PC-3 (cell line): ENCODE measurements around the gene PAN3. TPM values are rescaled to one million over a fixed set of nuclear protein-coding genes. Genes with fewer than 3 reads are reported as not detected.
A peak's percentile ranks its signal among the peaks of the same experiment; 100 is the strongest.

ENCODE experiments used
- ATAC-seq: fragments of 200-7000 bp; cut with Tn5 transposase; 2 replicates; pipeline ENCODE4 v1.9.1; 2020; ENCODE audit warnings: mild to moderate bottlenecking, moderate library complexity
- BruUV-seq: library from RNA; stranded (reverse); fragments of 400-500 nt; replicated peaks from 2 replicates; lab custom pipeline; 2021; lab: Mats Ljungman, UMichigan
- CTCF ChIA-PET: fragments of 300-600 bp; sonication (Branson Sonifier 250); formaldehyde crosslinking; loops from one replicate; lab custom pipeline; 2022; ENCODE audit warnings: antibody characterized with exemption; lab: Charles Lee
- POLR2A ChIA-PET: fragments of 300-600 bp; sonication (Branson Sonifier 250); formaldehyde crosslinking; loops from one replicate; lab custom pipeline; 2022; ENCODE audit warnings: antibody characterized with exemption; ENCODE audit not compliant: unreplicated experiment; lab: Charles Lee
- DNase-seq: peaks from one replicate; pipeline ENCODE4 v3.0.0-alpha.2; 2015
- H2AFZ ChIP-seq: fragments of 300-600 bp; sonication (generic); 2 replicates; pipeline ENCODE4 v1.6.0; 2016; ENCODE audit warnings: antibody characterized with exemption, low read length
- H3F3A ChIP-seq: fragments of 300-600 bp; sonication (generic); one replicate; pipeline ENCODE4 v1.6.0; 2017; ENCODE audit warnings: antibody characterized with exemption, low read length, control low read depth, mild to moderate bottlenecking; ENCODE audit not compliant: unreplicated experiment
- H3K27ac ChIP-seq: fragments of 300-600 bp; sonication (generic); 2 replicates; pipeline ENCODE4 v1.5.1; 2016; ENCODE audit warnings: mild to moderate bottlenecking, low read length
- H3K27me3 ChIP-seq: fragments of 300-600 bp; sonication (generic); 2 replicates; pipeline ENCODE4 v1.6.1; 2016; ENCODE audit warnings: low read length, mixed read lengths
- H3K36me3 ChIP-seq: fragments of 300-600 bp; sonication (generic); 2 replicates; pipeline ENCODE4 v1.6.1; 2016; ENCODE audit warnings: low read depth, mixed run types, low read length, mixed read lengths
- H3K4me1 ChIP-seq: fragments of 300-600 bp; sonication (generic); 2 replicates; pipeline ENCODE4 v1.5.1; 2016; ENCODE audit warnings: low read length; ENCODE audit not compliant: insufficient read depth
- H3K4me2 ChIP-seq: fragments of 300-600 bp; sonication (generic); 2 replicates; pipeline ENCODE4 v1.6.0; 2016; ENCODE audit warnings: low read length
- H3K4me3 ChIP-seq: fragments of 300-600 bp; sonication (generic); 2 replicates; pipeline ENCODE4 v1.5.1; 2016; ENCODE audit warnings: mild to moderate bottlenecking, low read length, mixed read lengths
- H3K79me2 ChIP-seq: fragments of 300-600 bp; sonication (generic); 2 replicates; pipeline ENCODE4 v1.6.1; 2017; ENCODE audit warnings: low read length, mixed read lengths
- H3K9ac ChIP-seq: fragments of 300-600 bp; sonication (generic); 2 replicates; pipeline ENCODE4 v1.6.0; 2016; ENCODE audit warnings: mild to moderate bottlenecking, low read length
- H3K9me2 ChIP-seq: fragments of 300-600 bp; sonication (generic); replicated peaks from 2 replicates; pipeline ENCODE4 v1.6.1; 2016; ENCODE audit warnings: mixed run types, low read length, mixed read lengths
- H3K9me3 ChIP-seq: fragments of 300-600 bp; sonication (generic); 2 replicates; pipeline ENCODE4 v1.6.1; 2016; ENCODE audit warnings: low read length, mixed read lengths
- H4K20me1 ChIP-seq: fragments of 300-600 bp; sonication (generic); 2 replicates; pipeline ENCODE4 v1.6.1; 2016; ENCODE audit warnings: low read length, mixed read lengths
- CTCF ChIP-seq: fragments of 300-600 bp; sonication (generic); conservative IDR thresholded peaks from 2 replicates; pipeline ENCODE4 v1.5.1; 2017; ENCODE audit warnings: antibody characterized with exemption, low read depth, mild to moderate bottlenecking, low read length
- EZH2 ChIP-seq: fragments of 300-600 bp; sonication (generic); IDR thresholded peaks from one replicate; pipeline ENCODE4 v1.6.1; 2017; ENCODE audit warnings: antibody characterized with exemption, mild to moderate bottlenecking, low read length; ENCODE audit not compliant: unreplicated experiment
- EZH2phosphoT487 ChIP-seq: fragments of 300-600 bp; sonication (generic); IDR thresholded peaks from 2 replicates; pipeline ENCODE4 v1.6.1; 2018; ENCODE audit warnings: mild to moderate bottlenecking, antibody characterized with exemption, low read length, borderline replicate concordance
- intact Hi-C: fragments of 100-400 bp; cut with micrococcal nuclease; formaldehyde crosslinking; loops from 2 replicates; pipeline ENCODE4 v1.9.0; 2023
- total RNA-seq: library from RNA; depleted of rRNA; stranded (reverse); fragments of >200 nt; gene quantifications from 2 replicates; pipeline ENCODE4 v1.2.3, GENCODE V29; 2014

Gene PAN3
- total RNA-seq, 1 experiment from 2014 or later = 14.6 TPM

- Histone ChIP-seq H3K4me2 (no peak overlapping the region), H3K4me1 (no peaks in the 10 kb centered on the region), H3K36me3 (no peaks in the 10 kb centered on the region), H3K27me3 (no peaks in the 10 kb centered on the region; the same call in 1 of the 2 replicates), H3K4me3 (no peak overlapping the region), H4K20me1 (no peaks in the 10 kb centered on the region), H3K9ac (no peak overlapping the region), H3K27ac (no peak overlapping the region), H3F3A (no peaks in the 10 kb centered on the region), H2AFZ (no peak overlapping the region), H3K9me3 (no peaks in the 10 kb centered on the region), H3K9me2 (no peaks in the 10 kb centered on the region), H3K79me2 (no peaks in the 10 kb centered on the region)
- intact Hi-C loops = no loop called here
- ATAC-seq (no peak), DNase-seq (no peak)
- no TSS peak for BruUV-seq
- POLR2A ChIA-PET = no interaction called here
- CTCF ChIA-PET = no interaction called here
- TF ChIP-seq EZH2 = no peak
- no peak for TF ChIP-seq CTCF
- no peak for TF ChIP-seq EZH2phosphoT487
These were observed 189.9 kb downstream of the PAN3 start for GRCh38 chr13:28328271-28328607.

DNA sequence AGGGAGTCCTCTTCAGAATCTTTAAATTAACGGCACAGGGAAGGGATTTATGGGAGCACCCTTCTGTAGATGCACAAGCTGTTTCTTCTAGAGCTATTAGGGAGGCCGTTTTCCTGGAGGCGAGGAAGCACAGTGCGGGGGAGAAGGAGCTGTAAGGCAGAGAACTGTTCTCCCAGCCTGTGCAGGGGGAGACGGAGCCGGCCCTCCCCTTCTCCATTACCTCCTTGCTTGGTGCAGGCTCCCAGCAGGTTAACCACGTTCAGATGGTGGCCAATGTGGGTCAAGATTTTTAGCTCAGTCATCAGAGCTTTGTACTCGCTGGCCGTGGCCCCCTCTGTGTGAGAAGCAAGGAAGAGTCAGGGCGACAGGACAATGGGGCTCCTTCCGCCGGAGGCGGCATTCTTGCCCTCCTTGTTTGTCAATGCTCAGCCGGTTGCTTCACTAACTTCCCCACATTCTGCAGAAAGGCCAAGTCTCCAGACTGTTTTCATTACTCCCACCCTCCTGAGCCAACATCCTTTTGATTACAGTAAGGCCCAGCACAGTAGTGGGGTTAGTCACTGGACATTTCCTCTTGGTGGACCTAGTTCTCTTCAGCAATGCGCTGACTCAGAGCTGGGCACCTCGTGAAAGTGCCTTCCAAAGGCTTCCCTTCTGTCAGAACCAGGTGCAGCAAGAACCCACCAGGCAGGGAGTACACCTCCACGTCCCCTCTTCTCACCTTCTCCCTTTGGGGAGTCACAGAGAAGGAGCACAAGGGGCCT lies 191.2 kb downstream of the PAN3 start:
- Histone ChIP-seq H3K79me2 (no peaks in the 10 kb centered on the region), H4K20me1 (no peaks in the 10 kb centered on the region), H3K9me2 (no peaks in the 10 kb centered on the region), H3K27ac (no peak overlapping the region), H3K4me2 (no peak overlapping the region), H3F3A (no peaks in the 10 kb centered on the region), H3K27me3 (peaks cover under 1% of the 10 kb centered on the region; the same call in 1 of the 2 replicates), H3K9ac (no peak overlapping the region), H3K36me3 (no peaks in the 10 kb centered on the region), H2AFZ (no peak overlapping the region), H3K4me1 (no peaks in the 10 kb centered on the region), H3K4me3 (no peak overlapping the region), H3K9me3 (no peaks in the 10 kb centered on the region)
- POLR2A ChIA-PET = no interaction called here
- TF ChIP-seq EZH2 (no peak), CTCF (no peak), EZH2phosphoT487 (no peak)
- peak; percentile 19 for DNase-seq
- ATAC-seq = no peak
- intact Hi-C loops = no loop called here
- CTCF ChIA-PET = no interaction called here
- BruUV-seq = no TSS peak

GRCh38 chr13:28333204-28333881 lies 195.0 kb downstream of the PAN3 start:
- intact Hi-C loops = no loop called here
- H2AFZ ChIP-seq = no peak overlapping the region
- H3K27ac ChIP-seq = no peak overlapping the region
- no peaks in the 10 kb centered on the region for H3F3A ChIP-seq
- POLR2A ChIA-PET = interaction anchor here (0.5 kb wide), 1 partner anchor 325 kb away, joined by 4 read pairs; the partner anchor contains the start of gene POMP
- H3K4me1 ChIP-seq = peaks cover 11% of the 10 kb centered on the region; the same call in 1 of the 2 replicates
- BruUV-seq = no TSS peak
- CTCF ChIA-PET = no interaction called here
- TF ChIP-seq EZH2phosphoT487 = no peak
- no peak for TF ChIP-seq CTCF
- TF ChIP-seq EZH2 = no peak
- no peaks in the 10 kb centered on the region for H4K20me1 ChIP-seq
- ATAC-seq (no peak), DNase-seq (no peak)
- H3K27me3 ChIP-seq = peaks cover 7% of the 10 kb centered on the region; the same call in 1 of the 2 replicates
- no peak overlapping the region for H3K4me3 ChIP-seq
- no peak overlapping the region for H3K9ac ChIP-seq
- no peaks in the 10 kb centered on the region for H3K9me2 ChIP-seq
- no peaks in the 10 kb centered on the region for H3K9me3 ChIP-seq
- no peaks in the 10 kb centered on the region for H3K36me3 ChIP-seq
- H3K4me2 ChIP-seq = no peak overlapping the region
- no peaks in the 10 kb centered on the region for H3K79me2 ChIP-seq
